Fibroblast of pulmonary artery (primary cell): Measurements from ENCODE around the gene ACADS.

Experiments used
- DNase-seq: peaks from one replicate; pipeline ENCODE4 v3.0.0-alpha.2; 2010; ENCODE audit warnings: low read depth
- H3K4me3 ChIP-seq: replicated peaks from 2 replicates; pipeline ENCODE4 v1.5.1; 2011; ENCODE audit warnings: low read depth, mild to moderate bottlenecking, control low read depth, low read length, moderate library complexity
- CTCF ChIP-seq: IDR thresholded peaks from 2 replicates; pipeline ENCODE4 v1.5.1; 2011; ENCODE audit warnings: mild to moderate bottlenecking, control low read depth, low read length, inconsistent platforms; ENCODE audit errors: missing control alignments

Gene ACADS

GRCh38 chr12:120751389-120751788 lies 25.8 kb downstream of the ACADS start:
- DNase-seq = no peak
- no peak overlapping the region for H3K4me3 ChIP-seq
- TF ChIP-seq CTCF = no peak

- H3K4me3 ChIP-seq = no peak overlapping the region
- TF ChIP-seq CTCF = no peak
- no peak for DNase-seq
Measured at GRCh38 chr12:120754792-120755191, 29.2 kb downstream of the ACADS start.

GRCh38 chr12:120755269-120755668 lies 29.6 kb downstream of the ACADS start:
- DNase-seq = no peak
- TF ChIP-seq CTCF = no peak
- no peak overlapping the region for H3K4me3 ChIP-seq

- no peak overlapping the region for H3K4me3 ChIP-seq
- DNase-seq = no peak
- no peak for TF ChIP-seq CTCF
Measured at GRCh38 chr12:120757226-120757742, 31.7 kb downstream of the ACADS start.

GRCh38 chr12:120757949-120758348 lies 32.3 kb downstream of the ACADS start:
- H3K4me3 ChIP-seq = no peak overlapping the region
- no peak for DNase-seq
- TF ChIP-seq CTCF = no peak

- TF ChIP-seq CTCF = no peak
- DNase-seq = no peak
- H3K4me3 ChIP-seq = no peak overlapping the region
Measured at GRCh38 chr12:120758798-120759590, 33.4 kb downstream of the ACADS start.
